HCEC 1CT (cell line): ENCODE measurements around the gene HEPACAM.

Experiments
- DNase-seq: peaks from one replicate; pipeline ENCODE4 v3.0.0-alpha.2; 2017

Gene HEPACAM

DNA sequence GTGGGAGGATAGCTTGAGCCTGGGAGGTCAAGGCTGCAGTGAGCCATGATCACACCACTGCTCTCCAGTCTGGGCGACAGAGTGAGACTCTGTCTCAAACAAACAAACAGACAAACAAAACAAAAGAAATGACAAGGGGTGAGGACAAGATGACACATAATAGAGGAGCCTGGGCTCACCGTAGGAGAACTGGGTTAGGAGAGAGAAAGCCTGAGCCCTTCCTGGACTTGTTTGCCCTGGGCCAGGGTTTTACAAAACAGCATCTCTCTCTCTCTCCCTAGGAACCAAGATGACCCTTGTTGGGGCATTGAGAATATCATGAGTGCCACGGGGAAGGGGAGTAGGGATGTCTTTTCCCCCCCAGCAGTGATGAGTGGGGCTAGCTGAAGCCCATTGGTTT, 54.9 kb downstream of the HEPACAM start:
- no peak for DNase-seq

DNA sequence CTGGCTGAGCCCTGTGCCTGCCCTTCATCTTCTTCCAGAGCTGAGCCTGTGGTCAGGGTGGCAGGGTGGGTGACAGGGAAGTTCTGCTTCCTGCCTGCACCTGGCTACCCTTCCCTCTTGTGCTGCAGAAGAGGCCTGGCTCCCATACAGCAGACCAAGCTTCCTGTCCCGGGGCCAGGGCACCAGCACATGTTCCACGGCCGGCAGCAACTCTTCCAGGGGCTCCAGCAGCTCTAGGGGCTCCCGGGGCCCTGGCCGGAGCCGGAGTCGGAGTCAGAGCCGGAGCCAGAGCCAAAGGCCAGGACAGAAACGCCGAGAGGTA, 55.6 kb downstream of the HEPACAM start:
- DNase-seq: no peak

DNA sequence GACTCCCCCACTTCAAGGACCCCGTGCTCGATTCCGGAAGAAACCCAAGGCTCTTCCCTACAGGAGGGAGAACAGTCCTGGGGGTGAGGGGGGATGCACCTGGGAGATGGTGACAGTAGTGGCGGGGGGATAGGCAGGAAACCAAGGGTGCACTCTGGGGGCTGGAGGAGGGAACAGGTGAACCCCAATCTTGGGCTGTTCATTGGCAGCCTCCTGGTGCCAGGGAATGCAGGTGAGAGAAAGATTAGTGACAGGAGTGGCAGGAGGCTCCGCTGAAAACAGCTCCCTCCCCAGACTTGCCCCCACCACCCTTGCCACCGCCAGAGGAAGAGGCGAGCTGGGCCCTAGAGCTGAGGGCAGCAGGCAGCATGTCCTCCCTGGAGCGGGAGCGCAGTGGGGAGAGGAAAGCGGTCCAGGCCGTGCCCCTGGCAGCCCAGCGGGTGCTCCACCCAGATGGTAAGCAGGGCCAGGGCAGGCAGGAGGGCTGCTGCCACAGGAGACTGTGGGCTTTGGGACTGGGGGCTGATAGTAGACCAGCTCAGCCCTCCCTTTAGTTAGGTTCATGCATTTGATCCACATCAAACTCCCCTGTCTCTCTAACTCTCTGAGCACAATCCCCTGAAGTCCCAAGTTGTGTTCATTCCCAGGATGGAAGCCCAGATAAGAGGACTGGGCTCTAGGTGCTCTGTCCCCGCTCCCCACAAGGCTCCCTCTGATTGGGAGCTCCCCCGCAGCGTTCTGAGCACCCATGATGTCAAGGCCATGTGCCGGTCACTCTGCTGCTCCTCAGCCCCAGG, 56.2 kb downstream of the HEPACAM start:
- DNase-seq: no peak

DNA sequence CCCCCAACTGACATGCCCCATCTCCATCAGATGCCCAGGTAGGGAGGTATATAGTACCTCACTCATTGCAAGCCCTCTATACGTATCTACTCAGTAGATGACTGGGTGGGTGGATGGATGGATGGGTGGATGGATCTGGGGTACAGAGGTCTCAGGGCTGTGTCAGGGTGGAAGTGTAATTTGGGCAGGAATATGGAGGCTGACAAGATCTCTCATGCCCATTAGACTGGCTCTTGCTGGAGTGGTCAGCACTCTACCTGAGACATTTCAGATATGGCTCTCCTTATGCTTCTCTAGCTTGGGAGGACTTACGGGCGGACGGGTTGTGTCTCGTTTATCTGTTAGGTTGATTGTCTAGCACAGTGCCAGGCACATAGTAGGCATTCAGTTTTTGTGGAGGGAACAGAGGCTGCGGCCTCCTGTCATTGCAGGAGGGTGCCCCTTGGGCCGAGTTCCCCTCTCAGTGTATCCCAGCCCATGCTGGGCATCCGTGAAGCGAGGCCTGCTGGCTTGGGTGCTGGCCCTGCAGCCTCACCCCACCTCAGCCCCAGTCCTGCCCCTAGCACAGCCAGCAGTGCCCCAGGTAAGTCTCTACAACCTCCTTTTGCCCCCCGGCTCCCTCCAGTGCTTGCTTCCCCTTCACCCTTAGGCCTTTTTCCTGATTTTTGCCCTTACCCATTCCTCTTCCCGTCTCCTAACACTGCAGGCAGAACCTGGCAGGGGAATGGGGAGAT, 56.9 kb downstream of the HEPACAM start:
- peak; percentile 0 for DNase-seq

DNA sequence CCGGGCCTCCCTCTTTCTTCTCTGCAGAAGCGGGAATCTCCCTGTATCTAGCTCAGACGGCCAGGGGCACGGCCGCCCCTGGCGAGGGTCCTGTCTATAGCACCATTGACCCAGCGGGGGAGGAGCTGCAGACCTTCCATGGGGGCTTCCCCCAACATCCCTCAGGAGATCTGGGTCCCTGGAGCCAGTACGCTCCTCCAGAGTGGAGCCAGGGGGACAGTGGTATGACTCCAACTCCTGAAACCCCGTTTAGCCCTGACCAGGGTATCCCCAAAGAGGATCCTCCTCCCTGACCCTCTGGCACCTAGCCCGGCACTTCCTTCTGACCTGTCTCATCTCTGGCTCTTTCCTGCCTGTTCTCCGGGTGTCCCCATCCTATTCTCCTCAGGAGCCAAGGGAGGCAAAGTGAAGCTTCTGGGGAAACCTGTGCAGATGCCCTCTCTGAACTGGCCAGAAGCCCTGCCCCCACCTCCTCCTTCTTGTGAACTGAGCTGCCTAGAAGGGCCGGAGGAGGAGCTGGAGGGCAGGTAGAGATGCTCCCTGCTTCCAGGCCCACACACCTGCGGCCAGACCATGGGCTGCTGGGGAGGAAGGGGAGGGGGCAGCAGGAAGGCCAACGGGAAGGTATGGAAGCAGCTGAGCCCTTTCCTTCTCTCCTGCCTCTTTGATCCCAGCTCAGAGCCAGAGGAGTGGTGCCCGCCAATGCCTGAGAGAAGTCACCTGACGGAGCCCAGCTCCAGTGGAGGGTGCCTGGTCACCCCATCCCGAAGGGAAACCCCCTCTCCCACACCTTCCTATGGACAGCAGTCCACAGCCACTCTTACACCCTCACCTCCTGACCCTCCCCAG, 57.7 kb downstream of the HEPACAM start:
- peak; percentile 0 for DNase-seq

DNA sequence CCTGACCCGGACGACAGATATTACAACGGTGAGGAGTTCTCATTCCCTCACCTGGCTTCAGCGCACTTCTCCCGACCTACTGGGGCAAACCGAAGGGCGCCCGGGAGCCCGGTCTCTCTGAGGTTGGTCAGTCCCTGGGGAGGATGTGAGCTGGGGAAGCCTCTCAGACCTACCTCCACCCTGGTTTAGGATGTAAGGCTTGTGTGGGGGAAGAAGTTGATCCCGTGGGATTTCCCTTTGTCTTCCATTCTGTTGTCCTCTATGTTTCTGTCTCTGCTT, 58.3 kb downstream of the HEPACAM start:
- DNase-seq: no peak

DNA sequence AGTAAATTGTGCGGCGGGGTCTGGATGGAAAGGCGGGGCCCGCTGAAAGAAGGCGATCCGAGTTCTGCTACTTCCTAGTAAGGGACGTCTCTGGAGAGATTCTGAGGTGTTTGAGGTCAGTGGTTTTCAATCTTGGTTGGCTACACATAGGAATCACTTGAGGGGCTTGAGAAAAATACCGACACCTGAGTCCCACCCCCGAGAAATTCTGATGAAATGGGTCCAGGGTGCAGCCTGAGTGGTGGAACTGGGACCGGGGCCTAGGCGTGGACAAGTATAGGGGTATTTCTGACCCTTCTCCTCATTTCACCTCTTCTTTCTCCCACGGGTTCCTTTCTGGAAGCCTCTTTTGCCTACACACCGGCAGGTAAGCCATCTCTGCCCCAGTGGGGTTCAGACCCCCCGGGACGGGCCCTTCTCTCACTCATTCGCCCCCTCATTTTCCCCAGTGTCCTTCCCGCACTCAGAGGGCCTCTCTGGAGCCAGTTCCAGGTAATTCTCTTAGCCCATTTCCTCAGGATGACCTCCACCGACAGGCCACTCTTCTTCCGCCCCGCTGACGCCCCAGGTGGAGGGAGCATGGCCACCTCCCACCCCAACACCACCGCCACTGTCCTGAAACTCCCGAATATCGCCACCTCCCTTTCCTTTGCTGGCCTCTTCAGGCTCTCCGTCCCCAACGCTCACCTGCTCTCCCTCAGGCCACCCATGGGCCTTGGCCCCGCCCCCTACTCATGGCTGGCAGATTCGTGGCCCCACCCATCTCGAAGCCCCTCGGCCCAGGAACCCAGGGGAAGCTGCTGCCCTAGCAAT, 58.8 kb downstream of the HEPACAM start:
- DNase-seq: no peak

DNA sequence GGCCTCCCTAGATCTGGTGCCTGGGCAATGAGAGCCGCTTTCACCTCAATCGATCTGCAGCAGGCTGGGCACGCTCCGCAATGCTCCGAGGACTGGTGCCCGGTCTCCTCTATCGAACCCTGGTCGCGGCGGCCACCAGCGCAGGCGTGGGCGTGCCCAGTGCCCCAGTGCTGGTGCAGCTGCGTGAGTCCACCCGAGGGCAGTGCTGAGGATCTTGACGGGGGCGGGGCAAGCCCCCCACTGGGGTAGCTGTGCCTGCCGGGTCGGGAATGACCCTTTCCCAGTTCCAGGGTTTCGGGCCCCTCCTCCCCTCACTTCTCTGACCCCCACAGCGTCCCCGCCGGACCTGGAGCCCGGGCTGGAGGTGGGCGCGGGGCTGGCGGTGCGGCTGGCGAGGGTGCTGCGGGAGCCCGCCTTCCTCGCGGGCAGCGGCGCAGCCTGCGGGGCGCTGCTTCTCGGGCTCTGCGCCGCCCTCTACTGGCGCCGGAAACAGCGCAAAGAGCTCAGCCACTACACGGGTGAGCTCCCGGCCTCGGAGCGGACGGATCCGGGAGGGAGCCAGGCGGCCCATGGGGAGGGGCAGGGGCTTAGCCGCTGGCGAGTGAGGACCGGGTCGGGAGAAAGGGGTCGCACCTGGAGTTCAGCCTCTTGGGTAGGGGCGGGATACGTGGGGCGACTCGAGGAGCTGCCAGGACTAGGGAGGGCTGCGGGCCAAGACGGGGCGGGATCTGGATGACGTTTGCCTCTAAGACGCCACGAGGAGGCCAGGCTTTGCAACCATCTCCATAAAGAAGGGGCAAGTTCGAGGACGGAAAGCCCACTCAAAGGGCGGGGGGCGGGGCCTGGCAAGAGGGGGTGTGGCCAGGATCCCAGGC, 59.7 kb downstream of the HEPACAM start:
- peak; percentile 90 for DNase-seq

DNA sequence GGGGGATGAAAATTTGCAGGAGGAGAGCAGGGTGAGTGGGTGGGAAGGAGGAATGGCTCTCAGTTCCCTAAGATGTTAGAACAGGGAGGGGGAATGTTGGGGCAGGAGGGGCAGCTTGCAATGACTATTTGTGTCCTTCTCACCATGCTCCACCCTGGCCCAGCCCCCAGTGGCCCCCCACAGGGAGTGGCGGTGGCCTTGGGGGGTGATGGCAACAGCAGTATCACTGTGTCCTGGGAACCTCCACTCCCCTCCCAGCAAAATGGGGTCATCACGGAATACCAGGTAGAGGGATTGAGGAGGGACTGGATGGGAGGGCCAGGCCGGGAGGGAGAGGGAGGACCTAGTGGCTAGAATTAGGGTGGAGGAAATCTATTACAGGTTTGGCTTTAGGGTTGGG, 60.4 kb downstream of the HEPACAM start:
- DNase-seq: no peak

DNA sequence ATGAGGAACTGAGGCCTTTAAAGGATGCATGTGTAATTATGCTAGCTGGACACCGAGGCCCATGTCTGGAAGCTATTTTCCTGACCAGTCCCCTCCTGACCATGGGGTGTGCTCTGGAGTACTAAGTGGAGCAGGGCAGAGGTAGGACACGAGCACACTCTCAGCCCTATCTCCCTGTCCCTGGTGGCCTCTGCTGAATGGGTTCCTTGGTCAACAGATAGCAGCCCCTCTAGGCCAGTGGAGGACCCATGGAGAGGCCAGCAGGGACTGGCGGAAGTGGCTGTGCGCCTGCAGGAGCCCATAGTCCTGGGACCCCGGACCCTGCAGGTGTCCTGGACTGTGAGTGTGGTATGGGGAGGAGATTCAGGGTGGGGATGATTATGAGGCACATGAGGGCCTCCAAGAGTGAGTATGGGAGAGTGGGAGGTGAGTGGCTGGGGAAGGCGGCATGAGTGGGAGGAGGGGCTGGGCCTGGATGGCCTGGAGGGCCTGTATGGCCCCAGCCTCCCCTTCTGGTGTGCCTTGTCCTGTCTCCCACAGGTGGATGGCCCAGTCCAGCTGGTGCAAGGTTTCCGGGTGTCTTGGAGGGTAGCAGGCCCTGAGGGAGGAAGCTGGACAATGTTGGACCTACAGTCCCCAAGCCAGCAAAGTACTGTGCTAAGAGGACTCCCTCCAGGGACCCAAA, 61.1 kb downstream of the HEPACAM start:
- no peak for DNase-seq

DNA sequence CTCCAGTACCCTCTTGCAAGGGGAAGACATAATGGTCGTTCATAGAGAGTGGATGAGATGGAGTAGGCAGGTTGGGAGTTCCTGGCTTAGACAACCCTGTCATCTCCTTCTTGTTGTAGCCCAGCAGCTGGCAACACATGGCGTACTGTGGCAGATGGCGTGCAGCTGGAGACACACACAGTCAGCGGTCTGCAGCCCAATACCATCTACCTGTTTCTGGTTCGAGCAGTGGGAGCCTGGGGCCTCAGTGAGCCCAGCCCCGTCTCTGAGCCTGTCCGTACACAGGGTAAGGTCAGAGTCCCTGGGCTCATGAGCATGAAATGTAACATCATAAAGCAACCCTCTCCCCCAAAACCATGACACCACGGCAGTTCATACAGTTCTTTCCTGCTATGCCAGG, 61.9 kb downstream of the HEPACAM start:
- DNase-seq: no peak

DNA sequence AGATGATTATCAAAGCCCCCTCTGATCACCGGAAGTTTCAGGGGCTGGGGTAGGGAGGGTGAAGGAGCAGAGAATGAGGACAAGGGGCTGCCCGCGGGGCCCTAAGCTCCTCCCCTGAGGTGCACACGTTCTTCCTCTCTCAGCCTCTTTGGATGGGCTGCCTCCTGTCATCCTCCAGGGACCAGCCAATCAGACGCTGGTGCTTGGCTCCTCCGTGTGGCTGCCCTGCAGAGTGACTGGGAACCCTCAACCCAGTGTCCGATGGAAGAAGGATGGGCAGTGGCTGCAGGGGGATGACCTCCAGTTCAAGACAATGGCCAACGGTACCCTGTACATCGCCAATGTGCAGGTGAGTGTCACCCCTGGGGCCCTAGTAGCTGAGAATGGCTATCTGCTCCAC, 63.1 kb downstream of the HEPACAM start:
- DNase-seq: no peak

DNA sequence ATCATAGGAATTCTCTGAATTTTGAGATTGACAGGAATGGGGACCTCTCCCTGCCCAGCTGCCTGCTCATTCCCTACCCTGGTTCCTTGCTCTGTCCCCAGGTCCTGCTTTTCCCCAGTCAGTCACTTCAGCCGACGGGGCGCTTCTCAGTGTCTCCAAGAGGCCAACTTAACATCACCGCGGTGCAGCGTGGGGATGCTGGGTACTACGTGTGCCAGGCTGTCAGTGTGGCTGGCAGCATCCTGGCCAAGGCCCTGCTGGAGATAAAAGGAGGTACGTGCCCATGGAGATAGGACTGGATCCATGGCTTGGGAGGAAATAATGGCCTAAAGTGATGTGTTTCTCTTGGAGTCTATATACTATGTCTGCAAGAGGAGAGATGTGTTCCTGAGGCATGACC, 63.6 kb downstream of the HEPACAM start:
- no peak for DNase-seq

DNA sequence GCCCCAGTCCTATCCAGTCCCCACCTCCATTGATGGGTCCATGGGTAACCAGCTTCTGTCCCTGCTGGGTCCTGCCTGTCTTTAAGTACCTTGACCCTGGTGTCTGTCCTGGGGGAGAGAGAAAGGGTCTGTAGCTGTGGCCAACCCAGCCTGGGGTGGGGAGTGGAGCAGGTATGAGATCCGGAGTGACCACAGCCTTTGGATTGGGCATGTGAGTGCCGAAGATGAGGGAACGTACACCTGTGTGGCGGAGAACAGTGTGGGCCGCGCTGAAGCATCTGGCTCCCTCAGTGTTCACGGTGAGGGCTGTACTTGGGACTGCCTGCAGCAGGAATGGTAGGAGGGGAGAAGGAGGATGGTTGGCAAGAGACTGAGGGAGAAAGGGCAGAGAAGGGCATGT, 65.4 kb downstream of the HEPACAM start:
- DNase-seq: no peak

DNA sequence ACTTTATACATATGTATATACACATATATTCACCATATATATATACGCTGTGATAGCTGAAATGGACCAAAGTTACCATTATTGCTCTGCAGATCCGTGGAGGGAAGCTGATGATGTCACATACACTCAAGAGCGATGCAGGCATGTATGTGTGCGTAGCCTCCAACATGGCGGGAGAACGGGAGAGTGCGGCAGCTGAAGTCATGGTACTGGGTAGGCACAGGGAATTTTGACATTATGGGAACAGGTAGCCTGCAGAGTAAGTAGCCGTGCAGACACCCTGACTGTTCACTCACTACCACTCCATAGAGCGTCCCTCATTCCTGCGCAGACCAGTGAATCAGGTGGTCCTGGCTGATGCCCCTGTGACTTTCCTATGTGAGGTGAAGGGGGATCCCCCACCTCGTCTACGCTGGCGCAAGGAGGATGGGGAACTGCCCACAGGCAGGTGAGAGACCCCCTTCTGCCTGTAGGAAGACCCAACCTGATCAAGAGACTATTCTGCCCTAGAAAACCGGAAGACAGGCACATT, 65.9 kb downstream of the HEPACAM start:
- DNase-seq: no peak

DNA sequence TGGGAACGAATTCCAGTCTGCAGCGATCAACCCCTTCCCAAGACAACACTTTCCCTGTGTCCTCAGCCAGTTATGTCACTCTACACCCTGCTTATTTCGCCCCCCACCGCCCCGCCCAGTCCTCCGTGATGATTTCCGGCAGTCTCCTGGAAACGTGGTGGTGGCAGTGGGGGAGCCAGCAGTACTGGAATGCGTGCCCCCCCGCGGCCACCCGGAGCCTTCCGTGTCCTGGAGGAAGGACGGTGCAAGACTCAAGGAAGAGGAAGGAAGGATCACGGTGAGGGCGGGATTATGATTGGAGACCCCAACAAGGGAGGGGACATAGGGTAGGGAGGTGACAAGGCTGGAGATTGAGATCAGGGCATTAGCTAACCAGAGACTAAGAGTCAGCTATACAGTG, 66.5 kb downstream of the HEPACAM start:
- DNase-seq: no peak
